Measurements from ENCODE around the gene R3HDM2.

DNA sequence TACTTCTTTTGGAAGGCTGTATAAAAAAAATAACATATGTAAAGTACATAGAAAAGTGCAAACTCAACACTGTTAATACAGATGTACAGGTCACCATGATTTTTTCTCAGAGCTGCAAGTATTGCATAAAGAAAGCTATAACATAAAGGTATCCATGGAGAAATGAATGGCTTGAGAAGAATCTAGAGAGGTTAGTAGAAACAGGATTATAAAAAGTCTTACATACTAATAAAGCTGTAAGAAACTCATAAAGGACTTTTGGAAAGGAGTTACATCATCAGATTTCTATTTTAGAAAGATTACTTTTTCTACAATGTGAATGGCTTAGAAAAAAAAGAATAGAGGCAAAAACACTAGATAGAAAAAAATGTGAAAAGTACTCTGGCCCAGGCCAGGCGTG is 46.4 kb downstream of the R3HDM2 start:
- TF ChIP-seq, protein P1, sequence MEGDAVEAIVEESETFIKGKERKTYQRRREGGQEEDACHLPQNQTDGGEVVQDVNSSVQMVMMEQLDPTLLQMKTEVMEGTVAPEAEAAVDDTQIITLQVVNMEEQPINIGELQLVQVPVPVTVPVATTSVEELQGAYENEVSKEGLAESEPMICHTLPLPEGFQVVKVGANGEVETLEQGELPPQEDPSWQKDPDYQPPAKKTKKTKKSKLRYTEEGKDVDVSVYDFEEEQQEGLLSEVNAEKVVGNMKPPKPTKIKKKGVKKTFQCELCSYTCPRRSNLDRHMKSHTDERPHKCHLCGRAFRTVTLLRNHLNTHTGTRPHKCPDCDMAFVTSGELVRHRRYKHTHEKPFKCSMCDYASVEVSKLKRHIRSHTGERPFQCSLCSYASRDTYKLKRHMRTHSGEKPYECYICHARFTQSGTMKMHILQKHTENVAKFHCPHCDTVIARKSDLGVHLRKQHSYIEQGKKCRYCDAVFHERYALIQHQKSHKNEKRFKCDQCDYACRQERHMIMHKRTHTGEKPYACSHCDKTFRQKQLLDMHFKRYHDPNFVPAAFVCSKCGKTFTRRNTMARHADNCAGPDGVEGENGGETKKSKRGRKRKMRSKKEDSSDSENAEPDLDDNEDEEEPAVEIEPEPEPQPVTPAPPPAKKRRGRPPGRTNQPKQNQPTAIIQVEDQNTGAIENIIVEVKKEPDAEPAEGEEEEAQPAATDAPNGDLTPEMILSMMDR (IDR thresholded peaks at IDR 0.05): no peak
- no peak for TF ChIP-seq POLR2A (IDR thresholded peaks at IDR 0.05)
- TF ChIP-seq EP300 (IDR thresholded peaks at IDR 0.05; ENCODE audit: low read depth): no peak
- no peak for TF ChIP-seq POLR2AphosphoS5 (IDR thresholded peaks at IDR 0.05)

All from transverse colon (tissue), 4 donors.